CD4-positive, alpha-beta T cell (primary cell): ENCODE results near the gene PLAC1. TPM values are rescaled to one million over a fixed set of nuclear protein-coding genes. Genes with fewer than 3 reads are reported as not detected.

ENCODE experiments used
- ATAC-seq: fragments of 200-7000 bp; cut with Tn5 transposase; one replicate; pipeline ENCODE4 v1.10.0; 2022; ENCODE audit warnings: mild to moderate bottlenecking; ENCODE audit not compliant: poor library complexity
- CTCF ChIA-PET: fragments of 350-600 bp; sonication (Branson Sonifier 250); formaldehyde crosslinking; loops from one replicate; lab custom pipeline; 2021; ENCODE audit warnings: antibody characterized with exemption, inconsistent platforms; lab: Charles Lee
- POLR2A ChIA-PET: fragments of 350-600 bp; sonication (Branson Sonifier 250); formaldehyde crosslinking; loops from one replicate; lab custom pipeline; 2021; ENCODE audit warnings: antibody characterized with exemption, inconsistent platforms; lab: Charles Lee
- DNase-seq, 14 experiments: peaks; one replicate each; pipeline ENCODE4 v3.0.0-alpha.2; 2013 to 2020; ENCODE audit warnings: mixed read lengths in 2 of 14
- H3K27ac ChIP-seq, 2 donors: one replicate each; pipeline versions ENCODE4 v1.5.1 to v1.7.0; 2013; ENCODE audit warnings: low read length in 2 of 2, low read depth in 1 of 2, mild to moderate bottlenecking in 1 of 2
- H3K27me3 ChIP-seq, 2 experiments: 1 replicate in 1 of 2; 2 replicates in 1 of 2; pipeline versions ENCODE4 v1.6.1 to v1.7.0; 2013; ENCODE audit warnings: low read length in 2 of 2, control low read depth in 1 of 2, mild to moderate bottlenecking in 1 of 2, moderate library complexity in 1 of 2; ENCODE audit not compliant: insufficient read depth in 2 of 2, control insufficient read depth in 1 of 2
- H3K36me3 ChIP-seq: one replicate; pipeline ENCODE4 v1.6.1; 2013; ENCODE audit warnings: low read length, control low read depth; ENCODE audit not compliant: insufficient read depth
- H3K4me1 ChIP-seq: one replicate; pipeline ENCODE4 v1.6.1; 2013; ENCODE audit warnings: low read length, control low read depth; ENCODE audit not compliant: insufficient read depth
- H3K4me3 ChIP-seq: one replicate; pipeline ENCODE4 v1.5.1; 2013; ENCODE audit warnings: mild to moderate bottlenecking, low read length, moderate library complexity
- H3K9me3 ChIP-seq, 2 experiments: 1 replicate in 1 of 2; 2 replicates in 1 of 2; pipeline versions ENCODE4 v1.6.1 to v1.7.0; 2013; ENCODE audit warnings: low read length in 2 of 2, mild to moderate bottlenecking in 2 of 2, control low read depth in 1 of 2, moderate library complexity in 1 of 2; ENCODE audit not compliant: control insufficient read depth in 1 of 2, insufficient read depth in 1 of 2
- H3K27ac Mint-ChIP-seq: one replicate; pipeline ENCODE4 v1.8.0; 2020; ENCODE audit warnings: mixed read lengths
- H3K27me3 Mint-ChIP-seq: one replicate; pipeline ENCODE4 v1.8.0; 2021; ENCODE audit warnings: mixed read lengths
- H3K36me3 Mint-ChIP-seq: one replicate; pipeline ENCODE4 v1.8.0; 2021; ENCODE audit warnings: low read depth, mixed read lengths
- H3K4me1 Mint-ChIP-seq: one replicate; pipeline ENCODE4 v1.8.0; 2021; ENCODE audit warnings: low read depth, mixed read lengths
- H3K4me3 Mint-ChIP-seq: one replicate; pipeline ENCODE4 v1.8.0; 2020; ENCODE audit warnings: mild to moderate bottlenecking, mixed read lengths
- H3K9me3 Mint-ChIP-seq: one replicate; pipeline ENCODE4 v1.8.0; 2020; ENCODE audit warnings: mixed read lengths
- CTCF ChIP-seq: fragments of 200-600 bp; IDR thresholded peaks from one replicate; pipeline ENCODE4 v1.8.0; 2022; ENCODE audit warnings: antibody characterized with exemption, mild to moderate bottlenecking
- intact Hi-C, 2 experiments: fragments of 100-400 bp; cut with DNase I in 1 of 2; cut with micrococcal nuclease in 1 of 2; formaldehyde crosslinking; loops; one replicate each; pipeline versions ENCODE4 v1.15.1 to v1.9.0; 2023 to 2025; cut with DNase I, micrococcal nuclease
- total RNA-seq, 174 experiments: library from RNA in 2 of 174; stranded (reverse) in 2 of 174; gene quantifications; one replicate each; pipeline ENCODE4 v1.2.3 and lab custom pipeline; 2021 to 2026

PLAC1 gene
- total RNA-seq, 2 experiments from 2014 or later, result not detected

DNA sequence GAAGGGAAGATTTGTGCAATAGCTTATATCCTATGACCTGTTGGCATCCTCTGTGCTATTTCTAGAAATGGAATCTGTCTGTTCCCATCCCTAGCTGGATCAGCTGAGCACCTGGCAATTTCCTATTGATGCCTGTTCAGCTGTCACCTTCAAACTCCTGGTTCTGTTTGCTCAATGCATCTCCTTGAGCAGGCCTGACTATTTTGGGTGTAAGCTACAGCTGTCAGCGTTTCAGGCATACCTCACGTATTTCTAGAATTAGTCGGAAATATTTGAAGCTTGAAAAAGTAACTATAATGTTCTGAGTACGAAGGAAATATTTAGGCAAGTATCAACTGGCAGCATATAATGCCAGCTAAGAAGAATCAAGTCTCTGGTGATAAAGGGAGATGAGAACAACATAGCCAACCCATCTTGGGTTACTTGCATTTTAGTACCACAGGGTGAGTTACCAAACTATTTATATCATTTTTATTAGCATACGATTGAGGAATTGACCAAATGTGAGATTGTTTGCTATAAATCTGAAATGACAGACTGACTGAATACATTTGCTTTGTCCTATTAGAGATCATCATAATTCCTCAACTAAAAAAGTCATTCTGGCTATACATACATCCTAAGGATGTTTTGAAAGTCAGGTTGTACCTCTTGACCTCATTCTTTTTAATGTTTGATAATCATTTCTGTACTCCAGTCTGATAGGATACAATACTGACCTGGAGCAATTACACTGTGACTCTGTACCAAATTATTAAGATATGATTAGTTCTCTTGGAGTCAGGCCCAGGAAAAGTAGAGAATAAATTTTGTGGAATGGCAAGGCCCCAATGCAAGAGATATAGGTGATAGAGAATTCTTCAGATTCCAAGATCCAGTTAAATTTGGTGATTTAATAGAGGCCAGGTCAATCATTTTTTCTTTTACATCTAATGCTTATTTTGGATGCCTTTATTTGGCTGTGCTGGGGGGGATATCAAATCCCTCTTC is 36.4 kb upstream of the PLAC1 start:
- H3K27ac ChIP-seq, result no peak overlapping the region
- H3K27me3 ChIP-seq, result peaks cover 0 to 5% of the 10 kb centered on the region in 2 experiments
- ATAC-seq (no peak), DNase-seq (no peak)
- peaks cover under 1% of the 10 kb centered on the region for H3K27me3 Mint-ChIP-seq
- intact Hi-C loops, result no loop called here
- H3K4me3 ChIP-seq, result no peak overlapping the region
- ChIA-PET CTCF (no interaction called here), POLR2A (no interaction called here)
- no peaks in the 10 kb centered on the region for H3K9me3 Mint-ChIP-seq
- H3K4me3 Mint-ChIP-seq, result no peak overlapping the region
- TF ChIP-seq CTCF, result no peak
- H3K9me3 ChIP-seq, result no peaks in the 10 kb centered on the region
- no peaks in the 10 kb centered on the region for H3K4me1 ChIP-seq
- no peaks in the 10 kb centered on the region for H3K36me3 ChIP-seq
- no peaks in the 10 kb centered on the region for H3K36me3 Mint-ChIP-seq
- no peaks in the 10 kb centered on the region for H3K4me1 Mint-ChIP-seq
- H3K27ac Mint-ChIP-seq, result no peak overlapping the region

GRCh38 chrX:134693644-134694043 is 35.4 kb upstream of the PLAC1 start:
- Histone ChIP-seq H3K4me3 (no peak overlapping the region), H3K9me3 (no peaks in the 10 kb centered on the region), H3K36me3 (no peaks in the 10 kb centered on the region), H3K27me3 (peaks cover 0 to 5% of the 10 kb centered on the region in 2 experiments), H3K27ac (no peak overlapping the region), H3K4me1 (no peaks in the 10 kb centered on the region)
- Mint-ChIP-seq H3K27ac (no peak overlapping the region), H3K36me3 (no peaks in the 10 kb centered on the region), H3K4me1 (no peaks in the 10 kb centered on the region), H3K27me3 (no peaks in the 10 kb centered on the region), H3K9me3 (no peaks in the 10 kb centered on the region), H3K4me3 (no peak overlapping the region)
- ATAC-seq (no peak), DNase-seq (no peak)
- TF ChIP-seq CTCF, result no peak
- intact Hi-C loops, result no loop called here
- POLR2A ChIA-PET, result no interaction called here
- CTCF ChIA-PET, result interaction anchor here (0.6 kb wide), 1 partner anchor 1713 kb away, joined by 3 read pairs; no protein-coding TSS in a partner anchor

- Histone ChIP-seq H3K27ac (no peak overlapping the region), H3K9me3 (no peaks in the 10 kb centered on the region), H3K36me3 (no peaks in the 10 kb centered on the region), H3K4me1 (no peaks in the 10 kb centered on the region), H3K4me3 (no peak overlapping the region), H3K27me3 (peaks cover 0 to 5% of the 10 kb centered on the region in 2 experiments)
- CTCF ChIA-PET, result interaction anchor here (0.6 kb wide), 1 partner anchor 1712 kb away, joined by 3 read pairs; no protein-coding TSS in a partner anchor
- H3K4me1 Mint-ChIP-seq, result no peaks in the 10 kb centered on the region
- H3K27me3 Mint-ChIP-seq, result no peaks in the 10 kb centered on the region
- H3K36me3 Mint-ChIP-seq, result no peaks in the 10 kb centered on the region
- no peak for TF ChIP-seq CTCF
- H3K4me3 Mint-ChIP-seq, result no peak overlapping the region
- no peak overlapping the region for H3K27ac Mint-ChIP-seq
- POLR2A ChIA-PET, result no interaction called here
- DNase-seq (no peak), ATAC-seq (no peak)
- intact Hi-C loops, result no loop called here
- no peaks in the 10 kb centered on the region for H3K9me3 Mint-ChIP-seq
Measured at GRCh38 chrX:134692990-134693389, 34.7 kb upstream of the PLAC1 start.
